ENCODE data around the gene CLDN6.

Gene CLDN6

DNA sequence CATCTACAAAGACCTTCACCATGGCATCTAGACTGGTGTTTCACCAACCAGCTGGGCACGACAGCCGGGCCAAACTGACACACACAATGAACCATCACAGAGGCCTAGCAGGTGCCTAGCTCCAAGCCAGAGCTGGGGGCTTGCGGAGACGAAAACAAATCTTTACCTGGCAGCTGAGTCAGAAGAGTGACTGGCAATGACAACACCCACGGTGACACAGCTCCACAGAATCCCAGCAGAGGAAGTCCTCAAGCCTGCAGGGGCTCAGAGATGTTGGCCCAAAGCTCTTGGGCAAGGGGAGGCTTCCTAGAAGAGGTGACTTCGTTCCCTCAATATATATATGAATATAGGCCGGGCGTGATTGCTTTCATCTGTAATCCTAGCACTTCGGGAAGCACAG, 33.5 kb upstream of the CLDN6 start:
- no peak for DNase-seq (ENCODE audit: low read depth)

DNA sequence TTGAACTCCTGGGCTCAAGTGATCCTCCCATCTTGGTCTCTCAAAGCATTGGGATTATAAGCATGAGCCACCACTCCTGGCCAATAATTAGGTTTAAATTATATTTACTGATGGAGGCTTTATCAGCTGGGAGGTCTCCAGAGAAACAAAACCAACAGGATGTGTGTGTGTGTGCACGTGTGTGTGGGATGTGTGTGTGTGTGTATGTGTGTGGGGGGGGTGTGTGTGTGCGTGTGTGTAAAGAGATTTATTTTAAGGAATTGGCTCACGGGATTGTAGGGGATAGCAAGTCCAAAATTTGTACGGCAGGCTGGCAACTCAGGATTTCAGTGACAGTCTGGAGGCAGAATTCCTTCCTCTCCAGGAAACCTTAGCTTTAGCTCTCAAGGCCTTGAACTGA, 33.0 kb upstream of the CLDN6 start:
- no peak for DNase-seq (ENCODE audit: low read depth)

DNA sequence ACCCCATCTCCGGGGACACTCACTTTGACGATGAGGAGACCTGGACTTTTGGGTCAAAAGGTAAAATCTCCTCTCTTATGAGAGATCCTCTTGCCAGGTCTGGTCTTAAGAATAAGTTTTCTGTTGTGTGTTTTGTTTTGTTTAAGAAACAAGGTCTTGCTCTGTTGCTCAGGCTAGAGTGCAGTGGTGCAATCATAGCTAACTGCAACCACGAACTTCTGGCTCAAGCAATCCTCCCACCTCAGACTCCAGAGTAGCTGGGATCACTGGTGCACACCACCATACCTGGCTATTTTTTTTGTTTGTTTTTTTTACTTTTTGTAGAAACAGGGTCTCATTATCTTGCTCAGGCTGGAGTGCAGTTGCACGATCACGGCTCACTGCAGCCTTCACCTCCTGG, 32.5 kb upstream of the CLDN6 start:
- no peak for DNase-seq (ENCODE audit: low read depth)

DNA sequence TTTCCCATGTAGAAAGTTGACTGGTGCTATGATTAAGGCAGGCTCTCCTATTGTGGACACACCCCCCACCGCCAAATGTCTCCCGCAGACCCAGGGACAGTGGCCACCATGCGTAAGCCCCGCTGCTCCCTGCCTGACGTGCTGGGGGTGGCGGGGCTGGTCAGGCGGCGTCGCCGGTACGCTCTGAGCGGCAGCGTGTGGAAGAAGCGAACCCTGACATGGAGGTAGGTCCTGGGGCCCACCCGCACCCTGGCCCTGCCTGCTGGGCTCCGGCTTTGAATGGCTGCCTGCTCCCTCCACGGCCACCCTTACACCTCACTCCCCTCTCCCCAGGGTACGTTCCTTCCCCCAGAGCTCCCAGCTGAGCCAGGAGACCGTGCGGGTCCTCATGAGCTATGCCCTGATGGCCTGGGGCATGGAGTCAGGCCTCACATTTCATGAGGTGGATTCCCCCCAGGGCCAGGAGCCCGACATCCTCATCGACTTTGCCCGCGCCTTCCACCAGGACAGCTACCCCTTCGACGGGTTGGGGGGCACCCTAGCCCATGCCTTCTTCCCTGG, 32.0 kb upstream of the CLDN6 start:
- no peak for DNase-seq (ENCODE audit: low read depth)

DNA sequence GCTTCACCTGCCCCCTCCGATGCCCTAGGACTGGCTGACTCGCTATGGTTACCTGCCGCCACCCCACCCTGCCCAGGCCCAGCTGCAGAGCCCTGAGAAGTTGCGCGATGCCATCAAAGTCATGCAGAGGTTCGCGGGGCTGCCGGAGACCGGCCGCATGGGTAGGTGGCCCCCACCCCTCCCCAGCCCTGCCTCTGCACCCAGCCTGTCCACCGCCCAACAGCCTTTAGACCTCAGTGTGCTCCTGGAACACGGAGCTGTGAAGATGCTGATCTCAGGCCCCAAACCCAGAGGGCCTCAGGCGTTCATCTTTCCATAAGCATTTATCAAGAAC, 29.4 kb upstream of the CLDN6 start:
- DNase-seq (ENCODE audit: low read depth) = no peak

DNA sequence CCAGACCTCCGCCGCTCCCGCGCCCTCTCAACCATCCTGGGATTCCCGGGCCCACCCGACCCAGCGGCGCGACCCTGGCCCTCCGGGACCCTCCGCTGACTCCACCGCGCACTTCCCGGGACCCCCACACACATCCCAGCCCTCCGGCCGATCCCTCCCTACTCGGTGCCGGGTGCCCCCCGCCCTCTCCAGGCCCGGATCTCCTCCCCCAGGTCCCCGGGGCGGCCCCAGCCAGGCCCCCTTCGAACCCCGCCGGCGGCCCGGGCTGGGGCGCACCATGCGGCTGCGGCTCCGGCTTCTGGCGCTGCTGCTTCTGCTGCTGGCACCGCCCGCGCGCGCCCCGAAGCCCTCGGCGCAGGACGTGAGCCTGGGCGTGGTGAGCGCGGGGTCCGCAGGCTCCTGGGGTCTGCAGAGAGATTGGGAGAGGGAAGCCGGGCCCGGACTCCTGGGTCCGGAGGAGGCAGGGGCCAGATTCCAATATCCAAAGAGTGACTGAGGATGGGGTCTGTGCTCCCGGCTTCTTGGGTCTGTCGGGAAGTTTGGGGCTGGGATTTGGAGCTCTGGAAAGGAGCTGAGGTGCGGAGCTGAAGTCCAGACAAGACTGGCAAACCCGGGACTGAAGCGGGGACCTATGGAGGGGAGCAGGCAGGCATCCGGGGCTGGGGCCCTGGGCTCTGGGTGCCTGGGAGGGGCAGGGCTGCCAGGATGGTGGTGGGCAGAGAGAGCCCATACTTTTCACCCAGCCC, 28.8 kb upstream of the CLDN6 start:
- no peak for DNase-seq (ENCODE audit: low read depth)

DNA sequence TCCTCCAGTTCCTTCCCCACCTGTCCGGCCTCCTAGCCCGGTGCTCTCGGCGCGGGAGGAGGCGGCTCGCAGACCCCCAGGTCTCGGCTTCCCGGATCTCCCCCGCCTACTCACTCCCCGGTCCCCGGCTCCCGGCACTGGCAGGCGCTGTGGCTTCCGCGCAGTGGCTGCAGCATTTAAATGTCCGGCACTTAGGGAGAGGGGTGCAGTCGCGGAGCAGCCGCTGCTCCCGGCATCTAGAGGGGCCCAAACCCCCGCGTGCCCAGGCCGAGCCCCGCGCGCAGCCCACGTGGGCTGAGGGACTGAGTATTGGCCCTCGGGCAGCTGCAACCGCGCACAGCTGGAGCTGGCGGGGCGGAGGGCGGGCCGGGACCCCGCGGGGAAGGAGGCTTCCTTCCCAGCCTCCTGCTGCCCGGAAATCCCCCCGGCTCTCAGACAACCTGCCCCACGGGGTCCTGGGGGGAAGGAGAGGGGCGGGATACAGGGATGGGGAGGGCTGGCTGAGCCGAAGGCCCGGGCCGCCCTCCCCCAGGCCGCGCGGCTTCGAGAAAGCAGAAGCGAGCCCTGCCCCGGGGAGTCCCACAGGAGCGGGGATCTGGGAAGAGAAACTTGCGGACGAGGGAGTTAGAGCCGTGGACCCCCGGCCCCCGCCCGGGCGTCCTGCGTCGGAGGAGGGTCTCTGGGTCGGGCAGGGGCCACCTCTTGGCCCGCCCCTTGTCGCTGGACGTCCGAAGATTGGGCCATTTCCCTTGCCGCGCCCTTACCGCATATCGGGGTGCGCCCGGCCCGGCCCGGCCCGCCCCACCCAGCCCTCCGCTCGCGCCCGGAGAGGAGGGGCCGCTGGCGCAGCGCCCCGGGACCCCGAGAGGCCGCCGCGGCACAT, 28.0 kb upstream of the CLDN6 start, which contains the start of gene MMP25:
Gene MMP25 (plus strand): TSS at position 804 of the 883 bp plus-strand sequence. CDS start 357 bp downstream, outside the sequence.
- DNase-seq (ENCODE audit: low read depth) = no peak

DNA sequence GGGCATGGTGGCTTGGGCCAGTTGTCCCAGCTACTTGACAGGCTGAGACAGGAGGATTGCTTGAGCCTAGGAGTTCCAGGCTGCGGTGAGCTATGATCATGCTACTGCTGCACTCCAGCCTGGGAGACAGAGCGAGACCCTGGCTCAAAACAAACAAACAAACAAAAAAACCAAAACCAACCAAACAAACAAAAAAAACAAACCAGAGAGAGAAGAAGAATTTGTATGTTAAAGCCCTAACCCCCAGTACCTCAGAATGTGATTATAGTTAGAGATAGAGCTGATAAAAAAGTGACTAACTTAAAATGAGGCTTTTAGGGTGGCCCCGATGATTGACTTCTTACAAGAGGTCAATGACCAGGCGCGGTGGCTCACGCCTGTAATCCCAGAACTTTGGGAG, 26.7 kb upstream of the CLDN6 start:
- DNase-seq (ENCODE audit: low read depth) = no peak

DNA sequence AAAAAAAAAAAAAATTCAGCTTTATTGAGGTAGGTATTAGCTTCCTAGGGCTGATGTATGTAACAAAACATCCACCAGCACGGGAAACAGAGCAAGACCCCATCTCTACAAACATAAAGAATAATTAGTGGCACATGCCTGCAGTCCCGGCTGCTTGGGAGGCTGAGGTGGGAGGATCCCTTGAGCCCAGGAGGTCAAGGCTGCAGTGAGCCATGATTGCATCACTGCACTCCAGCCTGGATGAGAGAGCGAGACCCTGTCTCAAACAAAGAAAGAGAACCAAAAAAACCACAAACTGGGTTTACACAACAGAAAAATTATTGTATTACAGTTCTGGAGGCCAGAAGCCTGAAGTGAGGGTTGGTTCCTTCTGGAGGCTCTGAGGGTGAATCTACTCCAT, 24.4 kb upstream of the CLDN6 start:
- DNase-seq (ENCODE audit: low read depth) = no peak

DNA sequence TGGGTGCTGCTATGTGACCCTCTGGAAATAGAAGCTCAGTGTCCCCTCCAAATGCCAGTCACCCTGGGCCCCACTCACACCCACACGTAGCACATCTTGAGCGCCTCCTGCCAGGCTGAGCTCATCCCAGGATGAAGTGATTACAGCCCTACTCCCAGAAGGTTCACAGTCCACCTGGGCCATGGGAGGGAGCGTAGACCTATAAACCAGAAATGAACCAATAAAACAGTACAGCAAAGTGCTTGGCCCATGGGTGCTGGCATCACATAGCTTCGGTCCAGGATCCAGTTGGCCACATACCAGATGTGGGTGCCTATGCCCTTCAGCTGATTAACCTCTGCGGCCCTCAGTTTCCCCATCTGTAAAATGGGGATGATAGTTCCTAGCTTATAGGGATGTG, 20.9 kb upstream of the CLDN6 start:
- no peak for DNase-seq (ENCODE audit: low read depth)

DNA sequence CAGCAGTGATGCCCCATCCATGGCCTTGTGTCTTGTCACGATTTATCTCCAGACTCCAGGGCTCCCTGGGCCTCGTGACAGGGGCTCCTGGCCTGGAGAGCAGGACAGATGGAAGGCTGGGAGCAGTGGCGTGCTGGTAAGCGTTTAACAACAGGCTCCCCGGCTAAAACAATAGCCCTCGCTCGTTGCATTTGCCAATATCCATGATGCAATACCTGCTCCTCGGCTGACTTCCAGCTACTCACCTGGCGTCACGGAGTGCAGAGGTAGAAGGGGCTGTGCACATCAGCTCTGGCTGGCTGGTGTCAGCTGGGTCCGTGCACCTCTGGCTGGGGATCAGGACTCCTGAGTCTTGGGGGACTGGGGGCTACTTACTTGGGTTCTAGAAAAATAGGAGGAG, 20.3 kb upstream of the CLDN6 start:
- no peak for DNase-seq (ENCODE audit: low read depth)

DNA sequence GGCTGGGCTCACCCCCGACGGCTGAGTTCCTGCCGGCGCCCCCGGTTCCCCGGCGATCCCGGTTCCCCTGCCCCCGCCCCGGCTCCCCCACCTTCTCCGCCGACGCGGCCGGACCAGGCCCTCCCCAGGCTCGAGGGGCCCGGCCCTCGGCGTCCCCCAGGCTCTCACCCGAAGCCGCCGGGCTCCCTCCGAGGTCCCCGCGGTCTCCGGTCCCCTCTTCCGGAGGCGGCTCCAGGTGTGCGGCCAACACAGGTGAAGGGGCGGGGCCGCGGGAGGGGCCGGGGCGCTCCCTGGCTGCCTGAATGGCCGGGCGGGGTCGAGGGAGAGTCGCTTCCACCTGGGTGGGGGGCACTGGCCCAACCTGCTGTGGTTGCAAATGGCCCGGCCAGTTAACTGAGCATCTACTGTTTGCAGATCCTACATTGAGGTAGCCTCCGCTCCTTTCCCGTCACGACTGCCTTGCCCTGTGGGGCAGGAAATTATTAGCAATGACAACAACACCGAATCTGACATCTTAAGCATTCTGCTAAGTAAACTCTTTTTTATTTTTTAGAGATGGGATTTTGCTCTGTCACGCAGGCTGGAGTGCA, 18.8 kb upstream of the CLDN6 start, which contains the start of gene BICDL2:
Gene BICDL2 (minus strand): TSS at position 219 of the 590 bp plus-strand sequence. CDS start 1,448 bp downstream, outside the sequence.
- DNase-seq (ENCODE audit: low read depth) = no peak

DNA sequence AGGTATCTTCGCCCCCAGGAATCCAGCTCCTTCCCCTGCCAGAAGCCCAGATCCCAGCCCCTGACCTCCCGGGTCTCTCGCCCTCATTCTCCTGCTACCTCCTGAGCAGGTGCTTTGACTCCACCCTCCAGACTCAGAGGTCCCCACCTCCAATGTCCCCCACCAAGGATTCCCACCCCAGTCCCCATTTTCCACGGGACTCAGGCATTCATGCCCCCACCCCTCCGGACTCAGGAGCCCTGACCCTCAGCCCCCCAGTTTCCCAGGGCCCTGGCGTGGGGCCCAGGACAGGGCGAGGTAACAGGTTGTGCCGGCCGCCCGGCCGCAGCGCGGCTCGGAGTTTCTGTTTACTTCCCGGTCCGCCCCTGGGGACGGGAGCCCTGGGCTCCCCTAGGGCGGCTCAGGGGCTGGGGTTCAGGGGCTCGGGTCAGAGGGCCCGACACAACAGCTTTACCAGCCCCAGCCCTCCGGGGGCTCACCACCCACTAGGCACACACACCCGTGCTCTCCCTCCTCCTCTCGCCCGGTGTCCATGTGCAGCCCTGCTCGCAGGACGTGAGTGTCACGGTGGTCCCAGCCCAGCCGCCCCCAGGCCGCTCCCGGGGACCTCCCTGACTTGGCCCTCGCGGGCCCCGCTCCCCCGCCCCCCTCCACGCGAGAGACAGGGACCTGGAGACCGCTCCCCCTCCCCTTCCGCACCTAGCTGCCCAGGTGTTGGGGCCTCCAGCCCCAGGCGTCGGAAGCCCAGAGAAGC, 18.2 kb upstream of the CLDN6 start:
- DNase-seq (ENCODE audit: low read depth) = no peak

DNA sequence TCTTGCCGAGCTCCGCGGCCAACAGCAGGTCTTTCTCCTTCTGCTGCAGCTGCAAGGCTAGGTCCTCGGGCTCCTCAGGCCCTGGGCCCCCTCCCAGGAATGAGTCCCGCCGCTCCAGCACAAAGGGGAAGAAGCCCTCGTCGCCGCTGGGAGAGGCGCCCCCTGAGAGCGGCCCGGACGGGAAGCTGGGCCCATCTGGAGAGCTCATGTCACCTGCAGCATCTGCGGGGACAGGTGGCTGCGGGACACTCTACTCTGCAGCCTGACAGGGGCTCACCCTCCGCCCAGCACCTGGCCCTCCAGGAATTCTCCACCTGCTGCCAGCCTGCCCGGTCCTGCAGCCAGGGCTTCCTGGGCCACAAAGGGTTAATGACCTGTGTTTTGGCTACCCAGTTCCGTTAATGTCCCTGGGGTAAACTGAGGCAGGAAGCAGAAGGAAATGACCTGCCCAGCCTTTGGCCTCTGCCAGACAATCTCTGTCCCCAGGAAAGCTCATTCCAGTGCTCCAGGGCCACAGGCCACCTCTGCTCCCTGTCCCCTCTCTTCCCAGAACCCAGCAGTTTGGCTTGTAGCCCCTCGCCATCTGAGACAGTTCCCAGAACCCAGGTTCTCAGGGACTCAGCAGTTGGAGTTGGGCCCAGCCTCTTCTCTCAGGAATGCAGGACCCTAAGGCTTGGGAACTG, 17.4 kb upstream of the CLDN6 start:
- no peak for DNase-seq (ENCODE audit: low read depth)

DNA sequence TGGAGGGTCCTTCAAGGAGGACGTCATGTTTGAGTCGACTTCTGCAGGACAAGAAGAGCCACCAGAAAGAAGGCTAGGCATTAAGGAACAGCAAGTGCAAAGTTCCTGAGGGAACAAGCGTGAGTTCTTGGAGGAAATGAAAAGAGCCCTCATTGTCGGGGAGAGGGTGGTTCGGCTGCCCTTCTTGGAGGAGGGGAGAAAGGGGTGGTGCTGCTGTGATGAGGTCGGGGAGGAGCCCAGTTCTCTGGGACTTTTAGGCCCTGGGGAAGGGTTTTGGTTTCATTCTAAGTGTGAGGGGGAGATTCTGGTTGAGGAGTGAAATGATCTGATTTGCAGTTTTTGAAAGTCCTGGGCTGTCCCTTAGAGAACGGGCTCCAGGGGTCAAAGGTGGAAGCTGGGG, 14.6 kb upstream of the CLDN6 start:
- no peak for DNase-seq (ENCODE audit: low read depth)

DNA sequence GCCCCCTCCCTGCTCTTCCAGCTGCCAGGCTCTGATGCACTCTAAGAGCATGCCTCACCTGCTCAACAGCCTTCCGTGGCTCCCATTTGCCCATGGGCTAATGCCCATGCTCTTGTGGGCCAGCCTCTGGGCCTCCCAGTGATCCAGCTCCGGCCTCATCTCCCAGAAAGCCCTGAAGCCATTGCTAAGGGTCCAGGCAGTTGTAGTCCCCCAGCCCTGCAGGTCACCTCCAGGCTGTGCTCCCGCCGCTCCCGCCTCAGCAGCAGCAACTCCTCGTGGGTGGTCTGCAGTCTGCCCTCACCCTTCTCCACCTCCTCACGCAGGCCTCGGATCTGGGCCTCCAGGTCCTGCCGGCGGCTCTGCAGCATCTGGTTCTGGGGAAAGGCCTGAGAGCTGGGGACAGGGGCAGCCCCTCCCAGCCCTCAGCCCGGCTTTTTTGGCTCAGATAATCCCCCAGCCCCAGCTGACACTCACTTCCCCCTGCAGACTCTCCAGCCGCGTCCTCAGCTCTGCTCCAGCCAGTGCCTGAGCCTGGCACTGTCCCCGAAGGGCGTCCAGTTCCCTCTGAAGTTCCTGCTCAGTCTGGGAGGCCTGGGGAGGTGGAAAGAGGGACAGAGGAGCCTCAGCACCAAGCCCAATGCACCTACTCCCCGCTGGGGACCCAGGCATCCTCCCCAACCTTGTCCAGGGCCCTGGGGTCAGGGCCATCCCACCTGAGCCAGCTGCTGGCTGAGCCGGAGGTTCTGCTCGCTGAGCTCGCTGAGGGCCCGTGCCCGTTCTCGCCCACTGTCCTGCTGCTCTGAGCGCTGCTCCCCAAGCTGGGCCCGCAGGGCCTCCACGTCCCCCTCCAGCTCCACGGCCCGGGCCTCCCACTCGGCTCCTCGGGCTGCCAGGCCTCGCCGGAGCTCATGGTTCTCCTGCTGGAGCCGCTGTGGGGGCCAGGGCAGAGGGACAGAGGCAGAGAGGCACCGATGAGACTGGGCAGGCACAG, 12.5 kb upstream of the CLDN6 start:
- no peak for DNase-seq (ENCODE audit: low read depth)

DNA sequence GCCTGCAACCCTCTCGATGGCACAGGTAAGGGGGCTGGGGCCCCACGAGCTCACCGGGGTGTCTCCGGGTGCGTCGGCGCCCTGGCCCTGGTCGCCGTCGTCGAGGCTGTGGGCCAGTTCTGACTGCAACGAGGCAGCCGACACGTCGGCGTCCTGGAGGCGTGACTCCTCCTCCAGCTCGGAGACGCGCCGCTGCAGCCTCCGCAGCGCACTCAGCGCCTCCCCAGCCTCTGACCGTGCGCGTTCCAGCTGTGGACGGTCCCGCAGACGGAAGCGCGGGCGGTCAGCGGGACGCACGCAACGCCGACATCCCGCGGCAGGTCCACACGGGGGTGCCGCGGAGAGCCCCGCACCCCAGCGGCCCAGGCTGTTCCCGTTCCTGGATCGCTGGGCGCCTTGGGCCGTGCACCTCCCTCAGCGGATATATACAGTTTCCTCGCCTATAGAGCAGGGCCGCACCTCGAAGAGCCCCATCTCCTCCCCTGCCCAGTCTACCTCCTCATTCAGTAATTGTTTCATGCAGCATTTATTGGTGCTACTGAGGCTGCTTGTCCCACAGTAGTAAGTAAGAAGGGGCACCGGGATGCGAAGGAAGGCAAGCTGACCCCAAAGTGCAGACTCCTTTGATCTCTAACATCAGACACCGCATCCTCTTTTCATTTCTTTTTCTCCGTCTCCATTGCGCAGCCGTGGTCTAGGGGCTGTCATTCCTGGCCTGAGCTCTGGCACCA, 11.7 kb upstream of the CLDN6 start:
- no peak for DNase-seq (ENCODE audit: low read depth)

DNA sequence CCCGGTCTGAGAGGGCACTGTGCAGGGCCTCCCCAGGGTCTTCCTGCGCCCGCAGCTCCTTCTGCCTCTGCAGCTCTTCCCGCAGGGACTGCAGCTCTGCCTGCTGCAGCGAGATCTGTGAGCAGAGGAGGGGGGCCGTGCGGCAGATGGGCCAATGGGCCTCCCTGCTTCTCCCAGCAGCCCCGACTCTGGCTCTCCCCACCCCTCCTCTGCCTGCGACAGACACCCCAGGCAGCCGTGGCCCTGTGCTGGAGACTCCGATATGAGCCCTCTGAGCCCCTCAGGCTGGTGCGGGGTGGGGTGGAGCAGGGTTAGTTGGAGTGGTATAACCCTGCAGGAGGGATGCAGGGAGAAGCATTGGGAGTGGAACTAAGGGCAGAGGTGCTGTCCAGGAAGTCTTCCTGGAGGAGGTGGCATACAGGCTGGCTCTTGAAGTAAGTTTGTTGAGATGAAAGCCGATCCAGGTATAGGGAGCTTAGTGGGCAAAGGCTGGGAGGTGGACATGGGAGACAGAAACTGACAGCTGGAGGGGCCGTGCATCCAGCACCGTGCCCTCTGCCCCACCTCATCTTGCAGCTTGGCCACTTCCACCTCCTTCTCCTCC, 10.8 kb upstream of the CLDN6 start:
- no peak for DNase-seq (ENCODE audit: low read depth)
